Effector memory CD4-positive, alpha-beta T cell (primary cell): ENCODE results near the gene ADAMTS17.

Source experiments
- DNase-seq, 3 donors: peaks; one replicate each; pipeline ENCODE4 v3.0.0-alpha.2; 2020
- H3K27ac ChIP-seq: 2 replicates; pipeline ENCODE4 v1.7.0; 2013; ENCODE audit warnings: mild to moderate bottlenecking, low read length, moderate library complexity; ENCODE audit not compliant: insufficient read depth, poor library complexity, severe bottlenecking
- H3K27me3 ChIP-seq: replicated peaks from 2 replicates; pipeline ENCODE4 v1.7.0; 2013; ENCODE audit warnings: mild to moderate bottlenecking, low read length; ENCODE audit not compliant: insufficient read depth, control insufficient read depth, poor library complexity, severe bottlenecking
- H3K36me3 ChIP-seq: 2 replicates; pipeline ENCODE4 v1.7.0; 2013; ENCODE audit warnings: mild to moderate bottlenecking, low read length, moderate library complexity; ENCODE audit not compliant: control insufficient read depth, insufficient read depth
- H3K4me1 ChIP-seq: 2 replicates; pipeline ENCODE4 v1.7.0; 2013; ENCODE audit warnings: low read length, mild to moderate bottlenecking; ENCODE audit not compliant: control insufficient read depth, insufficient read depth, poor library complexity, severe bottlenecking
- H3K4me3 ChIP-seq: 2 replicates; pipeline ENCODE4 v1.7.0; 2013; ENCODE audit warnings: low read length, low read depth, mild to moderate bottlenecking; ENCODE audit not compliant: insufficient read depth, poor library complexity, severe bottlenecking
- H3K9me3 ChIP-seq: 2 replicates; pipeline ENCODE4 v1.7.0; 2013; ENCODE audit warnings: mild to moderate bottlenecking, low read length, moderate library complexity; ENCODE audit not compliant: control insufficient read depth

Gene ADAMTS17

DNA sequence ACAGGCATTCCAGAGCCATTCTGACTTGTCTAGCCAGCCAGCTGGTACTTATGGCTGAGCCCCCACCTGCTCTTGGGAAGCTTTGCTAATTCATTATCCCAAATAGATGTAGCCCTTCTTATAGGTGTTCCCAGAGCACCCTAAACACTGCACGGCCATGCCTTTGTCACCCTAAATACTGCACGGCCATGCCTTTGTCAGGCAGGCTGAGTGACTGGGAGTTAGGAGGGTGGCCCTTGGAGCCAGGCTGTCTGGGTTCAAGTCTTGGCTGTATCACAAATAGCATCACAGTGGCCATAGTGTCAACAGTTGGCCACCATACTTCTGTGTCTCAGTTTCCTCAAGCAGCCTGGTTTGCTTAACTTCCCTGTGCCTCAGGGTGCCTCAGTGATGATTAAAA lies 292.3 kb downstream of the ADAMTS17 start:
- H3K4me1 ChIP-seq: no peaks in the 10 kb centered on the region
- no peaks in the 10 kb centered on the region for H3K27me3 ChIP-seq
- no peaks in the 10 kb centered on the region for H3K36me3 ChIP-seq
- DNase-seq: no peak
- H3K4me3 ChIP-seq: no peak overlapping the region
- no peak overlapping the region for H3K27ac ChIP-seq
- no peaks in the 10 kb centered on the region for H3K9me3 ChIP-seq

DNA sequence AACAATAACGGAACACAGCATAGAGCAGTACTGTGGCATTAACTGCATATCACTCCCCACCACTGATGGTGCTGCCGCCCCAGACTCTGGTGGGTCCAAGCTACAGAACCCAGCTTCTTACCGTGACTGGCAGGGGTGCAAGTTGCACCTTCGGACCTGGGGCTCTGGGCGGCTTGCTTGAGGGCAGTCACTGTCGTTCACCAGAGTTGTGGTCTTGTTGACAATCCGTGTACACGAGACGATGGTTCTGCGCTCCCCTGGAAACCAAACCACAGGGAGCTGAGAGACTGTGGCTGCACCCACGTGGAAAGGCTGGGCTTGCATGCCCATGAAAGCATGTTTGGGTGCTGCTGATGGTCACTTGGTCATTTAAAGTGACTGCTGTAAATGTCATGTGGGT lies 293.0 kb downstream of the ADAMTS17 start:
- no peaks in the 10 kb centered on the region for H3K4me1 ChIP-seq
- no peak overlapping the region for H3K27ac ChIP-seq
- no peaks in the 10 kb centered on the region for H3K9me3 ChIP-seq
- H3K4me3 ChIP-seq: no peak overlapping the region
- H3K36me3 ChIP-seq: no peaks in the 10 kb centered on the region
- no peaks in the 10 kb centered on the region for H3K27me3 ChIP-seq
- DNase-seq: no peak

DNA sequence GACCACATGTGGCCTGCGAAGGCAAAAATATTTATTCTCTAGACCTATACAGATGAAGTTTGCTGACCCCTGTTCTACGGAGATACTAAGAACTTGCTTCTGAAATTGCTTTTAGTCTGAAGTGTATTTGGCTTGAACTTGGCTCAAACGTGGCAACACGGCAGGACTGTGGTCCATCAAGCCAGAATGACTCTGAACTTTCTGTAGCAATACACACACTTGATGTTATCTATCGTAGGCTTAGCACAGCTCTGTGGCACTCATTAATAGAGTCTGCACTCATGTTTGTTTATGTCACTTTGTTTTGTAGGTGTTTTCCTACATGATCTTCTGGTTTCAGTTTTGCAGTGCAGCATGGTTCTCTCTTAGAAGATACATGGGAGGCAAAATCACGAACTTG lies 298.1 kb downstream of the ADAMTS17 start:
- no peaks in the 10 kb centered on the region for H3K4me1 ChIP-seq
- DNase-seq: no peak
- H3K27me3 ChIP-seq: no peaks in the 10 kb centered on the region
- H3K27ac ChIP-seq: no peak overlapping the region
- no peaks in the 10 kb centered on the region for H3K36me3 ChIP-seq
- no peaks in the 10 kb centered on the region for H3K9me3 ChIP-seq
- no peak overlapping the region for H3K4me3 ChIP-seq

DNA sequence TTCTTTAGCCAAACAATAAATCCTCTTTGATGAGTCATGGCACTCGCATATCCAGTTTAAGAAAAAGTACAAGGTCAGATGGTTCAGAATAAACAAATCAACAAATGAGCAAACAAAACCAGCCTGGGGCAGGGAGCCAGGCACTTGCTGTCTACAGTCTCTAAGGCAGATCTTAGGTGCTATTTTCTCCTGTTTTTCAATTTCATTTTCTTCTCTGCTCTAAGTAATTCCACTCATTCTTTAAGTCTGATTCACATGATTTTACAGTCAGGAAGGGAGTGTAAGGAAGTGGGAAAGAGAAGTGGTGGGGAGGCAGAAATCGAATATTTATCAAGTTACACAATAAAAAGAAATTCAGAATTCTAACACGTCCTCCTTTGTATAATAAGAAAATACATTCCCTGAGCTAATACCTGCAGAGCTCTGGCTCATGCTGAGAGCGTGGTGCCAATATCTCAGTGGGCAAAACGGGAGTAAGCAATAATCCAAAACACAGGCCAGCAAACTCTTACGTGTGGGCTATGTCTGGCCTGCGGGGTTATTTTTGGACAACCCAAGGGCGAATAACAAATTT lies 298.6 kb downstream of the ADAMTS17 start:
- DNase-seq: no peak
- H3K27me3 ChIP-seq: no peaks in the 10 kb centered on the region
- H3K4me1 ChIP-seq: no peaks in the 10 kb centered on the region
- no peaks in the 10 kb centered on the region for H3K9me3 ChIP-seq
- no peak overlapping the region for H3K4me3 ChIP-seq
- no peaks in the 10 kb centered on the region for H3K36me3 ChIP-seq
- H3K27ac ChIP-seq: no peak overlapping the region

DNA sequence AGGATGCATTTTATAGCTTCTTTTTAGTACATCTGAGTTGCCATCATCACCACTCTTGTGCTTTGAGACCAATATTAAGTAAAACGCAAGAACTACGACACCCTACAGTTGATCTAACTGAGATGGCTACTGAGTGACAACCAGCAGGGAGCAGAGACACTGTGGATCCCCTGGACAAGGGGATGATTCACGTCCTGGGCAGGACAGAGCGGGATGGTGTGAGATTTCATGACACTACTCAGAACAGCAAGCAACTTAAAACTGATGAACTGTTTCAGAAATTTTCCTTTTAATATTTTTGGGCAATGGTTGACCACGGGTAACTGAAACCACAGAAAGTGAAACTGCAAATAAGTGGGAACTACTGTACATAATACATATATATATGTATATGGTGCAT lies 299.2 kb downstream of the ADAMTS17 start:
- no peaks in the 10 kb centered on the region for H3K36me3 ChIP-seq
- H3K9me3 ChIP-seq: no peaks in the 10 kb centered on the region
- no peak for DNase-seq
- H3K27ac ChIP-seq: no peak overlapping the region
- no peak overlapping the region for H3K4me3 ChIP-seq
- H3K4me1 ChIP-seq: no peaks in the 10 kb centered on the region
- H3K27me3 ChIP-seq: no peaks in the 10 kb centered on the region

DNA sequence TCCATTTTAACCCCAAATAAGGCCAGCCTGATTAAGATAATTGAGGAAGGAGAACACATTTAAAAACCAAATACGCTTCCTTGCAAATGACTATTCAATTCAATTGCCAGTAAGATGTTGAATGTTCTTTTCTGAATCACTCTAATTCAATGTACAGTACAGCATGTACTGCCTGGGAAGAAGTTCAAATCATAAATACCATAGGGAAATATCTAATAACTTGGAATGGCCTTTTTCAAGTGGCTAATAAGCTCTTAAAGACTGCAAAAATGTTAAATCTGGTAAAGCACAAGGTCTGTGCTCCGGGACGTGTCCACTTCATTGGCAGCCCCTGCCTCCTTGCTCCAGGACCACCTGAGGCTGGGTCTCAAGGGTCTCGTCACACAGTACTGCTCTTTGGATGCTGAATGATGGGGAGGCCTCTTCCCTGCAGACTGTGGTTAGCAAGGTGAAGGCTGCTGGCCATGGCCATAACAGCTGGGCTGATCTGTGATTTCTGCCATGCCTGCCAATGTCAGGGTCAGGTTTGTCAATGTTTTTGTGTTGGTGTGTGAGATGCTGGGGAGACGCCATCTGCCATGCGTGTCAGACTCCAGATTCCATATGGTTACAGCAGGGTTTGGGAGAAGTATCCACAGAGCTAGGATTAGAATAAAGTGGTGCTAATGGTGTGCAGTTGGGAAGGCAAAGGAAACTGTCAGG lies 300.5 kb downstream of the ADAMTS17 start:
- Histone ChIP-seq H3K4me3 (no peak overlapping the region), H3K9me3 (no peaks in the 10 kb centered on the region), H3K36me3 (no peaks in the 10 kb centered on the region), H3K27ac (no peak overlapping the region), H3K4me1 (no peaks in the 10 kb centered on the region), H3K27me3 (no peaks in the 10 kb centered on the region)
- DNase-seq: no peak

DNA sequence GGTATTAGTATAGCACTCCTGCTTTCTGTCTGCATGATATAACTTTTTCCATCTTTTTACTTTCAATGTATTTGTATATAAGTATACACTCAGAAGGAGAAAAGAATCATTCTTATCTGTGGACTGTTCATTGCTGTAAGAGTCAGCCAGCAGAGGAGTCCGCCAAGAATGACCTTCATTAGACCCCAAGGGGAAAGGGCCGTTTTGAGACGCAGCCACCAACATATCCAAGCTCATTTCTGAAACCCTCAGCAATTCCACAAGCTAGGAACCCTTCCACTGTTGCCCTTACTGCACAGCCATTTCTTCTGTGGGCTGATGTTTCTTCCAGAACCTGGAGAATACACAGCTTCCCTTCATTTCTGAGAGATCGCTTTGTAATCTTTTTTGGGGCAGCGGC lies 301.8 kb downstream of the ADAMTS17 start:
- no peaks in the 10 kb centered on the region for H3K27me3 ChIP-seq
- no peak overlapping the region for H3K27ac ChIP-seq
- H3K4me3 ChIP-seq: no peak overlapping the region
- no peaks in the 10 kb centered on the region for H3K9me3 ChIP-seq
- no peaks in the 10 kb centered on the region for H3K4me1 ChIP-seq
- no peak for DNase-seq
- H3K36me3 ChIP-seq: no peaks in the 10 kb centered on the region

DNA sequence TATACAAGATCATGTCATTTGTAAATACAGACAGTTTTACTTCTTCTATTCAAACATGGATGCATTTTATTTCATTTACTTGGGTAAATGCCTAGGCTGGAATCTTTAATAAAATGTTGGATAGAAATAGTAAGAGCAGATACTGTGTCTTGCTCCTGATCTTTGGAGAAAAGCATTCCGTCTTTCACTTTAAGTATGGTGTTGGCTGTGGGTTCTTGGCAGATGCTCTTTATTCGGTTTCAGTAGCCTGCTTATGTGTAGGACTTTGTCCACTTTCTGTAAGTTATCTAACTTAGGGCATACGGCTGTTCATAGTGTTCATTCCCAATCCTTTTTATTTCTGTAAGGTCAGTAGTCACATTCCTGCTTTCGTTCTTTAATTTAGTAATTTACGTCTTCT lies 303.0 kb downstream of the ADAMTS17 start:
- H3K36me3 ChIP-seq: no peaks in the 10 kb centered on the region
- no peak overlapping the region for H3K27ac ChIP-seq
- H3K4me3 ChIP-seq: no peak overlapping the region
- H3K4me1 ChIP-seq: no peaks in the 10 kb centered on the region
- H3K27me3 ChIP-seq: no peaks in the 10 kb centered on the region
- H3K9me3 ChIP-seq: no peaks in the 10 kb centered on the region
- DNase-seq: no peak

DNA sequence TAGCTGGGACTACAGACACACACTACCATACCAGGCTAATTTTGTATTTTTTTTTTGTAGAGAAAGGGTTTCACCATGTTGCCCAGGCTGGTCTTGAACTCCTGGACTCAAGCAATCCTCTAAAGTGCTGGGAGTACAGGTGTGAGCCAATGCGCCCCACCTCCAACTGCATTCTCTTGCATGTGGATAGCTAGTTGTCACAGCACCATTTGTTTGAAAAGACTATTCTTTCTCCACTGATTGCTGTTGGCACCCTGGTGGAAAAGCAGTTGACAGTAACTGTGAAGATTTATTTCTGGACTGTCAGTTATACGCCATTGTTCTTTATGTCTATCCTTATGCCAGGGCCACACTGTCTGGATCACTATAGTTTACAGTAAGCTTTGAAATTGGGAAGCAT lies 303.9 kb downstream of the ADAMTS17 start:
- no peaks in the 10 kb centered on the region for H3K9me3 ChIP-seq
- no peak for DNase-seq
- H3K36me3 ChIP-seq: no peaks in the 10 kb centered on the region
- H3K27me3 ChIP-seq: no peaks in the 10 kb centered on the region
- no peak overlapping the region for H3K4me3 ChIP-seq
- H3K27ac ChIP-seq: no peak overlapping the region
- H3K4me1 ChIP-seq: no peaks in the 10 kb centered on the region

DNA sequence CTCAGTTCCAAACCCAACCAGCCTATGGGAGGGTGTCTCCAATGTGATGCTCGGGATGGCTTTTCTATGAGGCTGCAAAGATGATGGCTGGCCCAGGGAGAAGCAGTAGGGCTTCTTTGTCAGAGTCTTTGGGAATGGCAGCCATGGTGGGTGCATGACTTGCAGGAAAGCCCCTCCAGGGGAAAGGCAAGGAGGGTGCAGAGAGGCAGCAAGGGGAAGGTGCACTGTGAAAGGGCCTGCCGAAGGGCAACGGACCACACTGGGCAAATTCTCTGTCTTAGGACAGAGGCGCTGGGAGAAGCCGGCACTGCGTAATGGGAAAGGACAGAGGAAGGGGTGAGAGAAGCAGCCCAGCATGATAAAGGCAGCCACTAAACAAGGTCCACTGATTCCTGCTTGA lies 305.8 kb downstream of the ADAMTS17 start:
- no peak overlapping the region for H3K27ac ChIP-seq
- no peak overlapping the region for H3K4me3 ChIP-seq
- H3K9me3 ChIP-seq: no peaks in the 10 kb centered on the region
- DNase-seq: no peak
- no peaks in the 10 kb centered on the region for H3K4me1 ChIP-seq
- no peaks in the 10 kb centered on the region for H3K27me3 ChIP-seq
- no peaks in the 10 kb centered on the region for H3K36me3 ChIP-seq
